Chondrocyte (in vitro differentiated cells): ENCODE measurements around the gene PLS3. TPM values are rescaled to one million over a fixed set of nuclear protein-coding genes. Genes with fewer than 3 reads are reported as not detected.
A peak's percentile ranks its signal among the peaks of the same experiment; 100 is the strongest.
"Not testable (repeated sequence)": the region's sequence is repeated elsewhere in the genome, so short reads cannot be mapped to it uniquely, and the experiment has no call there.

ENCODE experiments used
- DNase-seq: peaks from one replicate; pipeline ENCODE4 v3.0.0; 2021; ENCODE audit warnings: mixed read lengths, low spot score
- H3K27ac Mint-ChIP-seq: one replicate; pipeline ENCODE4 v1.8.0; 2021; ENCODE audit warnings: mild to moderate bottlenecking, moderate library complexity, mixed read lengths; ENCODE audit not compliant: unreplicated experiment
- H3K27me3 Mint-ChIP-seq: 2 replicates; pipeline ENCODE4 v1.8.0; 2021; ENCODE audit warnings: low read depth, mixed read lengths
- H3K36me3 Mint-ChIP-seq: 2 replicates; pipeline ENCODE4 v1.8.0; 2021; ENCODE audit warnings: low read depth, mixed read lengths
- H3K4me1 Mint-ChIP-seq: 2 replicates; pipeline ENCODE4 v1.8.0; 2021; ENCODE audit warnings: low read depth, mild to moderate bottlenecking, mixed read lengths
- H3K4me3 Mint-ChIP-seq: one replicate; pipeline ENCODE4 v1.8.0; 2021; ENCODE audit warnings: mild to moderate bottlenecking, moderate library complexity, mixed read lengths; ENCODE audit not compliant: unreplicated experiment
- H3K9me3 Mint-ChIP-seq: 2 replicates; pipeline ENCODE4 v1.8.0; 2021; ENCODE audit warnings: low read depth, mixed read lengths
- total RNA-seq: library from RNA; stranded (reverse); gene quantifications from 3 replicates; pipeline ENCODE4 v1.2.1, GENCODE V29; 2021
- TF ChIP-seq, protein P1 (sequence below): fragments of 200-600 bp; sonication (generic); IDR thresholded peaks from 2 replicates; pipeline ENCODE4 v1.5.0; 2021; ENCODE audit warnings: antibody characterized with exemption, mild to moderate bottlenecking, moderate library complexity

PLS3 gene
- total RNA-seq, 1 donor from 2014 or later: 660 TPM

DNA sequence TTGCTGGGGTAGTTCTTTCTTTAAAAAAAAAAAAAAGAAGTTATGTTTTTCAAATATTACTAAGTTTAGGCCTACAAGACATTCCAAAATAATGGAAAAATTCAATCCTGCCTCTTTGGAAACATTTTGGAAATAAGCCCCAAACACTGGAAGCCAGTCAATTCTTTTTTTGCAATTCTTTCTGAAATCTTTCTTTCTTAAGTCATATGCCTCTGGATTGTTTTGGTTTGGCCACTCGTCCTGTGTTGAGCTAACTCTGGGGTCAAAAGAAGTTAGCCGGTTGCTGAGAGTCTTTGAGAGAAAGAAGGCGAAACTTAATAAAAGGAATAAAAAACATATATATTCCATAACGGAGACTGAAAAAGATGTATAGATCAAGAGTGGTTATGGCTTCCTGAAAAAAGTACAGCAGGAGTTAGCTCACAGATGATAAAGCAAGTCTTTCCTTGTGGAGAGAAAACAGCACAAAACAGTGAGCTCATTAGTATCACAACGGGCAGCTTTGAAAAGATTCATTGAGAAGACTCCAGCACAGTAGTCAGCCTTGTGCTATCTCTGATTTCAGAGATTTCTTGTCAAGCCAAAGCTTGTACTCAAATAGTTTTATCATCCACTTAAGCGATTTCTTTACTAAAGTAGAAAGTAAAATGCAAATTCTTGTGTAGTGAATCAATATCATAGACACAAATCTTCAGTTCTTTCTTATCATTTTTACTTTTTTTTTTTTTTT, 64.8 kb downstream of the PLS3 start:
- peaks cover 19% of the 10 kb centered on the region for H3K36me3 Mint-ChIP-seq
- DNase-seq: no peak
- H3K27me3 Mint-ChIP-seq: no peaks in the 10 kb centered on the region
- peaks cover 84% of the 10 kb centered on the region for H3K4me1 Mint-ChIP-seq
- H3K27ac Mint-ChIP-seq: peak overlapping the region; percentile 97
- peak overlapping the region; percentile 44 for H3K4me3 Mint-ChIP-seq
- no peaks in the 10 kb centered on the region for H3K9me3 Mint-ChIP-seq
- TF ChIP-seq, protein P1, sequence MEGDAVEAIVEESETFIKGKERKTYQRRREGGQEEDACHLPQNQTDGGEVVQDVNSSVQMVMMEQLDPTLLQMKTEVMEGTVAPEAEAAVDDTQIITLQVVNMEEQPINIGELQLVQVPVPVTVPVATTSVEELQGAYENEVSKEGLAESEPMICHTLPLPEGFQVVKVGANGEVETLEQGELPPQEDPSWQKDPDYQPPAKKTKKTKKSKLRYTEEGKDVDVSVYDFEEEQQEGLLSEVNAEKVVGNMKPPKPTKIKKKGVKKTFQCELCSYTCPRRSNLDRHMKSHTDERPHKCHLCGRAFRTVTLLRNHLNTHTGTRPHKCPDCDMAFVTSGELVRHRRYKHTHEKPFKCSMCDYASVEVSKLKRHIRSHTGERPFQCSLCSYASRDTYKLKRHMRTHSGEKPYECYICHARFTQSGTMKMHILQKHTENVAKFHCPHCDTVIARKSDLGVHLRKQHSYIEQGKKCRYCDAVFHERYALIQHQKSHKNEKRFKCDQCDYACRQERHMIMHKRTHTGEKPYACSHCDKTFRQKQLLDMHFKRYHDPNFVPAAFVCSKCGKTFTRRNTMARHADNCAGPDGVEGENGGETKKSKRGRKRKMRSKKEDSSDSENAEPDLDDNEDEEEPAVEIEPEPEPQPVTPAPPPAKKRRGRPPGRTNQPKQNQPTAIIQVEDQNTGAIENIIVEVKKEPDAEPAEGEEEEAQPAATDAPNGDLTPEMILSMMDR: no peak

DNA sequence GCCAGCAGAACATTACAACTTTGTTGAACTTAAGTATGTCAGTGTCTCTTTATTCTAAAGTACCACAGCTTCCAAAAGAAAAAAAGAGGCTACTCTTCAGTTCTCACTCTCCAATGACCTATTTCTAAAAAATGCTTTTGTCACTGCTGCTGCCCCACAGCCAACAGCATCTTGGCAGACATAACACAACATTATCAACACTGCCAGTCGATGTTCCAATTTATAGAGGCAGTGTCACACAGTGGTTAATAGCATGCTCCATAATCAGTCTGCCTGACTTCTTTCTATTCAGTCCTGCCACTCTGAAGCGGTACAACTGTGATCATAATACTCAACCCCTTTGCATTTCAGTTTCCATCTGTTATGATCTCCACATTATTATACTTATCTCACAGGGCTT, 69.2 kb downstream of the PLS3 start:
- TF ChIP-seq, protein P1: no peak
- H3K27ac Mint-ChIP-seq: peak overlapping the region; percentile 79

DNA sequence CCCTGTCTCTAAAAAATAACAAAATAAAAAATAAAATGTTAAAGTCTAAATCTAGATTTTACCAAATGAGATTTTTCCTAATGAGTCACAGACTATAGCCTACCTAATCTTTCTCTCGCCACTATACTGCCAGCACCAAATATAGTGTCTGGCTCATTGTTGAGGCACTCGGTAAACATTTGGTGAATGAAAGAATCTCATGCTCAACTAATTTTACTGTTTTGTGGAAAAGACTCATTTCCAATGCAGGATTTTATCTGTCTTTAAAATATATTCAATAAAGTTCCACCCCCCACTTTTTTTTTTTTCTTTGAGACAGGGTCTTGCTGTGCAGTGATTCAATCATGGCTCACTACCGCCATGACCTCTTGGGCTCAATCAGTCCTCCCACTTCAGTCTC, 71.5 kb downstream of the PLS3 start:
- H3K9me3 Mint-ChIP-seq: no peaks in the 10 kb centered on the region
- H3K27me3 Mint-ChIP-seq: no peaks in the 10 kb centered on the region
- TF ChIP-seq, protein P1: no peak
- H3K27ac Mint-ChIP-seq: peak overlapping the region; percentile 59
- H3K4me3 Mint-ChIP-seq: no peak overlapping the region
- DNase-seq: no peak
- peaks cover 53% of the 10 kb centered on the region for H3K4me1 Mint-ChIP-seq
- H3K36me3 Mint-ChIP-seq: peaks cover 39% of the 10 kb centered on the region

More for the DNA sequence above, 69.2 kb downstream of the PLS3 start:
- peaks cover 31% of the 10 kb centered on the region for H3K36me3 Mint-ChIP-seq
- H3K4me3 Mint-ChIP-seq: no peak overlapping the region
- no peak for DNase-seq
- H3K4me1 Mint-ChIP-seq: peaks cover 66% of the 10 kb centered on the region
- no peaks in the 10 kb centered on the region for H3K9me3 Mint-ChIP-seq
- no peaks in the 10 kb centered on the region for H3K27me3 Mint-ChIP-seq

DNA sequence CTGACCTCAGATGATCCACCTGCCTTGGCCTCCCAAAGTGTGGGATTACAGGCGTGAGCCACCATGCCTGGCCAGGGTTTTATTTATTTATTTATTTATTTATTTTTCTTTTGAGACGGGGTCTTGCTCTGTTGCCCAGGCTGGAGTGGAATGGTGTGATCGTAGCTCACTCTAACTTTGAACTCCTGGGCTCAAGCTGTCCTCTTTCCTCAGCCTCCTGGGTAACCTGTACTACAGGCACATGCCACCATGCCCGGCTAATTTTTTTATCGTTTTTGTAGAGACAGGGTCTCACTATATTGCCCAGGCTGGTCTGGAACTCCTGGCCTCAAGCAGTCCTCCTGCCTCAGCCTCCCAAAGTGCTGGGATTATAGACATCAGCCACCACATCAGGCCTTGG, 72.4 kb downstream of the PLS3 start:
- H3K36me3 Mint-ChIP-seq: peaks cover 41% of the 10 kb centered on the region
- H3K27ac Mint-ChIP-seq: peak overlapping the region; percentile 12
- DNase-seq, H3K9me3 Mint-ChIP-seq, H3K4me3 Mint-ChIP-seq, H3K27me3 Mint-ChIP-seq: not testable (repeated sequence)
- H3K4me1 Mint-ChIP-seq: peaks cover 43% of the 10 kb centered on the region

DNA sequence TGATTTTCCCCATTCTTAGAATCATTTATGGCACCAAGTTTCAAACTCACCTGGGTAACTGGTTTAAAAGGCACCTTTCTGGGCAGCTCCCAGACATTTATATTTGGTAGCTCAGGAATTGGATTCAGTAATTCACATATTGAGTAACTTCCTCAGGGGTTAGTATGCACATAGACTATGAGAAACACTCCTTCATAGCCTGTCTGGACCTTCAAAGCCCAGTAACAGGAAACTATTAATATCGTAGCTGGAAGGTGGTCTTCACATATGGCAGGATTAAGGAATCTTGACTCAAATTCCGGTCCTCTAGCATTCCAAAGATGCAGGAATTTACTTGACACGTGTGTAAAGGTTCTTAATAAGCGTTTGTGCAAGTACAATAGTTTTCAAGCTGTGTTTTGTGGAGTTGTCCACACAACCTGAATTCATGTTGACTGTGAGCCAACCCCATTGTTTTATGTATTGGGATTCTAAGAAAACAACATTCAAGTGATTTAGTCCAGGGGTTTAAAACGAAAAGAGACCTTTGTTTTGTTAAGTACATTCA, 78.4 kb downstream of the PLS3 start:
- Mint-ChIP-seq H3K4me3 (no peak overlapping the region), H3K27ac (peak overlapping the region; percentile 22), H3K27me3 (no peaks in the 10 kb centered on the region), H3K4me1 (peaks cover 50% of the 10 kb centered on the region), H3K36me3 (peaks cover 49% of the 10 kb centered on the region), H3K9me3 (no peaks in the 10 kb centered on the region)
- TF ChIP-seq, protein P1: no peak
- DNase-seq: no peak
